HG03442 (cell line): ENCODE data around the gene RCC2.

Source experiments
- ATAC-seq: cut with Tn5 transposase; IDR thresholded peaks from one replicate; pipeline ENCODE4 v1.9.1; 2021; ENCODE audit warnings: mild to moderate bottlenecking, moderate library complexity; ENCODE audit not compliant: unreplicated experiment

The RCC2 gene

DNA sequence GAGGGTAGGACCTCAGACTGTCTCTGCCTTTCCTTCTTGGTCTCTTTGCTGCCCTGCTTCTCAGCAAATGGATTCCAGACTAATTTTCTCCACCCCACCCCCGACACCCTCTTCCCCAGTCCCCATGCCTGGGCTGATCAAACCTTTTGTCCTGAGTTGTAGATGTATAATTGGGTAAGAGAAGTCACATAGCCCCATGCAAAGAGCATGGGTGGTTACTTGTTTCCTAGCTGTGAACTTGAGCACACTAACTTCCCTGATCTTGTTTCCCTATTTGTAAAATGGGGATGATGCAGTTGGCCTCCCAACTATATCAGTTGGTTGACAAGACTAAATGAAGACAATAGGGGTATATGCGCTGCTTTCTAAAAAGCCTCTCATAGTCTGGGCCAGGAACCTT, 58.3 kb downstream of the RCC2 start:
- no peak for ATAC-seq

DNA sequence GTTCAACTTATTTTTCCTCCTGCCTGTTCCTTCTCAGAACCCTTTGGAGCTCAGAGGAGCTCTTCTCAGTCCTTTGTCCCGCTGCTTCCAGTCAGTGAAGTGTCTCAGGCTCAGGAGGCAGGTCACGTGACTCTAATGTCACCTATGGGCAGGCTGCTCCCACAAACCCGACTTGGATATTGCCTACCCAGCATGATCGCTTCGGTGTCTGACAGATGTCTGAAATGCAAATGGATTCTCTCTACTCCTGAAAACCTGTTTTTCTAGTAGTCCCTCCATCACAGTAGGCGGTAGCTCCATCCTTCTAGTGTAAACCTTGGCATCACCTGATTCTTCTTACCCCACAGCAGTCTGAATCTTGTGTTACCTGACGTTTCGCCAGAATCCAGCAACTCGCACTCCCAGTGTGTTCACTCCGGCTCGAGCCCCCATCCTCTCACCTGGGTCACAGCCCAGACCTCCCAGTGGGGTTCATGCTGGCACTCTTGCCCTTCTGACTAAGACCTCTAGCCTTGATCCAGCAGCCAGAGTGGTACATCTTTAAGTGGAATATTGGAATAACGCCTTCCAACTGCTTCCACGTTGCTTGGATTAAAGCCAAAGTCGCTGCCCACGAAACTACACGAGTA, 62.0 kb downstream of the RCC2 start:
- ATAC-seq: no peak

DNA sequence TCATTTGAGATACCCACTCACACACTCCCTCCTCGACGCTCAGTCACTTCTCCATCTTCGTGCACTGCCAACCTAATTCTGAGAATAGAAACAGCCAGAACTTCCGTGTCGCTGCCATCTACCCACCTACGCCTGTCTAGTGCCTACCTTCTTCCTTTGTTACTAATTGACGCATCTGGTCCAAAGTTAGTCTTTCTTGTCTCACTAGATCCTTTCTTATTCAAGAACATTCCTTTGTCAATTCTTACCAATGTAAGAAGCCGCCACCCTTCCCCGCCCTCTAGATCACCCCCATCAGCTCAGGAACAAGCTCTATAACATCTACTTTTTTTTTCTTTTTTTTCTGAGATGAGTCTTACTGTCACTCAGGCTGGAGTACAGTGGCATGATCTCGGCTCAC, 63.8 kb downstream of the RCC2 start:
- no peak for ATAC-seq

DNA sequence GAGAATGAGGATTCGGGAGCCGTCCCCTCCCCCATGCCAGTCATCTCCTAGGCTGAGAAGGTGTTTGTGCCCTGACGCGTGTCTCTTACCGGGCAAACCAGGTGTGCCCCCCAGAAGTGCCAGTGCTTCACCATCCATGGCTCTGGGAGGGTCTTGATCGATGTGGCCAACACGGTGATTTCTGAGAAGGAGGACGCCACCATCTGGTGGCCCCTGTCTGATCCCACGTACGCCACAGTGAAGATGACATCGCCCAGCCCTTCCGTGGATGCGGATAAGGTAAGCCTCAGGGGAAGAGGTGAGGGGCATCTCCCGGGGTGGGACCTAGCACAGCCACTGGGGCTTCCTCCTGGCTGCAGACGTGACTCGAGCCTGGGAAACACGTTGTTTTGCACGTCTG, 66.5 kb downstream of the RCC2 start:
- ATAC-seq: no peak

DNA sequence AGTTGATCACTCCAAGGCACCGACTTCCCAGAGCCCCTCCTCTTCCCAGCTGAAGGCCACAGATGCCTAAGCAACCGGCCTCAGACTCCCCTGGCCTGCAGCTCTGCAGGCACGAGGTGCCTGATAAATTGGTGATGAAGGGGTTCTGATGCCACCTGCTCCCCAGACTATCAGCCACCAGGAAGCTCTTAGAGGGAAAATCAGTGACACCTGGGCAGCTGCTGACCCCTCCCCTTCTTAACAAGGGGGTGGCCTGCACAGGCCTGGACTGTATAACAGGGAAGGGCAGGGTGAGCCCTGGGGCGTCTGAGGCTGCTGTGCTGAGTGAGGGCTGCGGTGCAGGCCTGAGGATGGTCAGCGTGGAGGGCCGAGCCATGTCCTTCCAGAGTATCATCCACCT, 67.6 kb downstream of the RCC2 start, which contains the start of gene PADI6:
Gene PADI6 (plus strand): TSS at position 301 of the 400 bp plus-strand sequence. CDS start 50 bp downstream, at position 351.
- no peak for ATAC-seq

DNA sequence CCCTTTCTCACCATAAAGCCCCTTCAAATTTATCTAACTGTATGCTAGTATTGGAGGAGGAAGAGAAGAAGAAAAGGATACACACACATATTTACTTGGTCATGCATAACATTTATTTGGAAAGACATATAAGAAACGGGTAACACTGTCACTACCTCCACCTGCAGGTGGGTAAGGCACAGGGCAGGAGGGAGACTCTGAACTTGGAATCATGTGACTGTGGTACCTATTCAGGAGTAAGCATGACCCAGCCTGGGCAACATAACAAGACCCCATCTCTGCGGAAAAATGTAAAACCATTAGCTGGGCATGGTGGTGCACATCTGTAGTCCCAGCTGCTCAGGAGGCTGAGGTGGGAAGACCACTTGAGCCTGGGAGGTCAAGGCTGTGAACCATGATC, 68.9 kb downstream of the RCC2 start:
- no peak for ATAC-seq

DNA sequence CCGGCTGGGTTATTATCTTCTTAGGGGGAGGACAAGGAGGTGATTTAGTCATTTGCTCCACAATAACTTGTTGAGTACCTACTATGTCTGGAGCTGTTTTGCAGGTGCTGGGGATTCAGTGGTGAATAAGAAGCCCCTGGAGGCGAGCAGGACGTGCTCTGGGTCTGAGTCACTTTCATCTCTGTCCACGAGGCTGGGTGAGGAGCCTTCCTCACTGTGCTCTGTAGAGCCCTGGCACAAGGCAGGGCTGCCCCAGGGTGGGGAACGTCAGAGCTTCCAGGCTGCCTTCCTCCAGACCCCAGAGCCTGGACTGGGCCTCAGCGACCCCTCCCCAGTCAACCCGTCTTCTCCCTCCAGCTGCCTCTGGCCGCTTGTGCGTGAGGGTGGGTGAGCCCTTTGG, 70.0 kb downstream of the RCC2 start:
- ATAC-seq: no peak

DNA sequence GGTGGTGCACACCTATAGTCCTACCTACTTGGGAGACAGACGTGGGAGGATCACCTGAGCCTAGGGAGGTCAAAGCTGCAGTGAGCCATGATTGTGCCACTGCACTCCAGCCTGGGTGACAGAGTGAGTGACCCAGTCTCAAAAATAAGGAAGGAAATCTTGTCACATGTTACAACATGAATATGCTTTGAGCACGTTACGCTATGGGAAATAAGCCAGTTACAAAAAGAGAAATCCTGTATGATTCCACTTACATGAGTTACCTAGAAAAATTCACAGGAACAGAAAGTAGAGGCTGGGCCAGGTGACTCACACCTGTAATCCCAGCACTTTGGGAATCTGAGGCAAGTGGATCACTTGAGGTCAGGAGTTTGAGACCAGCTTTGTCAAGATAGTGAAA, 74.2 kb downstream of the RCC2 start:
- ATAC-seq: no peak

DNA sequence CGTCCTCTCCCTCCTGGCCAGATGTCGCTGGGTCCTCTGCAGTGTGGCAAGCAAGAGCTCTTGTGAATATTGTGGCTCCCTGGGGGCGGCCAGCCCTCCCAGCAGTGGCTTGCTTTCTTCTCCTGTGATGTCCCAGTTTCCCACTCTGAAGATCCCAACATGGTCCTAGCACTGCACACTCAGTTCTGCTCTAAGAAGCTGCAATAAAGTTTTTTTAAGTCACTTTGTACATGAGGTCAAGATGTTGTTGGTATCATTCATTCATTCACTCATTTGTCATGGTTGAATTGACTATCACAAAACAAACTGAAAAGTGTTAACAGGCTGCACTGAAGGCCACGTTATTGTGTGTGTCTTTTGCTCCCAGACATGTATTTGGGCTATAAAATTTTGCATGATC, 75.7 kb downstream of the RCC2 start:
- ATAC-seq: no peak

DNA sequence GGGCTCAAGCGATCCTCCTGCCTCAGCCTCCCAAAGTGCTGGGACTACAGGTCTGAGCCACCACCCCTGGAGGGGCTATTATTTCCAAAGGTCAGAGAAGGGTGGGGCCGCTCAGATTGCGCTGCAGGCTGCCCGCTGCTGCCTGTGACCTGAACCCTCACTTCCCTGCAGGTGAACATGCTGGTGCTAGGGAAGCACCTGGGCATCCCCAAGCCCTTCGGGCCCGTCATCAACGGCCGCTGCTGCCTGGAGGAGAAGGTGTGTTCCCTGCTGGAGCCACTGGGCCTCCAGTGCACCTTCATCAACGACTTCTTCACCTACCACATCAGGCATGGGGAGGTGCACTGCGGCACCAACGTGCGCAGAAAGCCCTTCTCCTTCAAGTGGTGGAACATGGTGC, 76.1 kb downstream of the RCC2 start:
- no peak for ATAC-seq

DNA sequence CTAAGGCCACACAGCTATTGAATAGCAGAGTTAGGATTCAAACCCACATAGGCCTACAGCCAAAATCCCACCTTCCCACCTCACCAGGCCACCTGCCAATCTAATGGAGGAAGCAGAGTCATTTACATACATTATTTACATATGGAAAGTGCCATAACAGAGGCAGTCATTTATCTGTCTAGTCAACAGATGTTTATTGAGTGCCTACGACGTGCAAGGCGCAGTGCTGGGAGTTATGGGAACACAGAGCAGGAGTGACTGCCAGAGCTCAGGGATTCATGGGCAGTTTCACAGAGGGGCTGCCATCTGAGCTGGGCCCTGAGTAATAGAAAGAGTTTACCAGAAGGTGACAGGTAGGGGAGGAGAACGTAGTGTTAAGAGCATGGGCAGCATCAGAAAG, 77.8 kb downstream of the RCC2 start:
- ATAC-seq: no peak

DNA sequence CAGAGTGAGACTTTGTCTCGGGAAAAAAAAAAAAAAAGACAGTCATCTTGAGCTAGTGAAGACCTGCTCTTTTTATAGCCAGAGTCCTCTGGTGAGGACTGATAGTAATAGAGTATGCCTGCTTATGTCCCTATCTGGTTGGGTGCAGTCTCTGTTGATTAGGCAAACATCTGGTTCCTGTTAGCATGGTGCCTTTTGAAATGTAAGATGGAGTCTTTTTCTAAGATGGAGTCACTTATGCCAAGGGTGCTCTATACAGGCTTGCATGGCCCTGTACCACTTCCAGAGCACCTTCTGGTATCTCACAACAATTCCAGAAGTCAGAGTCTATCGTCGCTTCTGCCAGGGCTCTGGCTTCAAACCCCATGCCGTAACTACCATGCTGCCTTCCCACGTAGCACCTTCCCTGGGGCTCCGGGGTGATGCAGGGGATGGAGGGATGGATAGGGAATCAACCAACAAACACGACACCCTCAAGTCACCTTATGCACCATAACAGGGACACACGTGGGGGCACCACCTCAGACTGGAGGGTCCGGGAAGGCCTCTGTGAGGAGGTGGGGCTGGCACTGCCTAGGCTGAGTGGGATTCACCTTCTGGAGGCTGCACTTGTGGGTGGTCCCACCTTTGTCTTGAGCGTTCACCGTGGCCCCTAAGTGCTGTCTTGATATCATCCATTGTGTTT, 79.1 kb downstream of the RCC2 start:
- no peak for ATAC-seq

DNA sequence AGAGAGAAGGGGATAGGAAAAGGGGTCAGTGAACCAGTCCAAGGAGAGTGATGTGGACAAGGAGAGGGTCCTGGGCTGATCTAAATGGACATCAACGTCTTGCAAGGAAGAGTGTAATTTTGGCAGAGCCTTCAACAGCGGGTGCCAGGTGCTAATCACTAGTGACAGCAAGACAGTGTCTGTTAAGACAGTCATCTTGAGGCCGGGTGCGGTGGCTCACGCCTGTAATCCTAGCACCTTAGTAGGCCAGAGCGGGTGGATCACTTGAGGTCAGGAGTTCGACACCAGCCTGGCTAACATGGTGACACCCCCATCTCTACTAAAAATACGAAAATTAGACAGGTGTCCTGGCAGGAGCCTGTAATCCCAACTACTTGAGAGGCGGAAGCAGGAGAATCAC, 79.7 kb downstream of the RCC2 start:
- ATAC-seq: no peak

DNA sequence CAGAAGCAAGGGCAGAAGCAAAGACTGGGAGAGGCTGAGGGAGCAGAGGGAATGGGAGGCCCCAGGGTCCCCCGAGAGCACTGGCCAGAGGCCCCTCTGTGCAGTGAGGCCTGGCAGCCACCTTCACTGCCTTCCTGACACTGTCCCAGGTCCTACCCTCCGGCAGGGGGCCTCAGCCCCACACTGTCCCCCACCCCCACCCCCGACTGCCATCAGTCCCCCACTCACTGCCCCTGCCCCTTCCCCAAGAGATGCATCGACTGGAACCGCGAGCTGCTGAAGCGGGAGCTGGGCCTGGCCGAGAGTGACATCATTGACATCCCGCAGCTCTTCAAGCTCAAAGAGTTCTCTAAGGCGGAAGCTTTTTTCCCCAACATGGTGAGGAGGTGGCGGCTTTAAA, 80.4 kb downstream of the RCC2 start:
- no peak for ATAC-seq

DNA sequence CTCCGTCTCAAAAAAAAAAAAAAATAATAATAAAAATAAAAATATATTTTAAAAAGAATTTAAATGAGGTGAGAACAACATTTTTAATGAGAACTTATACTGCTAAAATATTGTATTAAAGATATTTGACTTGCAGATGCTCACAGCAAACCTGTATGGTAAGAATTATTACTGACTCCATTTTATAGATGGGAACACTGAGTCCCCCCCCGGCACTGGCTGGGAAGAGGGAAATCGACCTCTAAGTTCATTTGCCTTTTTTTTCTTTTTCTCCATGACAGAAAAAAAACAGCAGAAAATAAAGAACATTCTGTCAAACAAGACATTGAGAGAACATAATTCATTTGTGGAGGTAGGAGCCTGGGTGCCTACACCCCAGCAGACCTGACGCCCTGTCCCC, 80.9 kb downstream of the RCC2 start:
- no peak for ATAC-seq
